Activated effector memory CD4-positive, alpha-beta T cell treated with Interleukin-2 at 50 U/mL for 16 hours (primary cell): ENCODE data around the gene LAMP5.

Source experiments
- DNase-seq: peaks from one replicate; pipeline ENCODE4 v3.0.0-alpha.2; 2020

LAMP5 gene

GRCh38 chr20:9501473-9501872, 12.9 kb upstream of the LAMP5 start:
- DNase-seq = no peak

- DNase-seq = no peak
Measured at GRCh38 chr20:9503526-9504245, 10.7 kb upstream of the LAMP5 start.

GRCh38 chr20:9506280-9506821, 8.0 kb upstream of the LAMP5 start:
- no peak for DNase-seq

- DNase-seq = no peak
Measured at GRCh38 chr20:9506964-9507369, 7.4 kb upstream of the LAMP5 start.

- DNase-seq = no peak
Measured at GRCh38 chr20:9507544-9508239, 6.7 kb upstream of the LAMP5 start.

GRCh38 chr20:9508240-9508661, 6.1 kb upstream of the LAMP5 start:
- DNase-seq = no peak

GRCh38 chr20:9508696-9509178, 5.7 kb upstream of the LAMP5 start:
- DNase-seq = no peak

GRCh38 chr20:9509246-9509645, 5.1 kb upstream of the LAMP5 start:
- no peak for DNase-seq

- no peak for DNase-seq
Measured at GRCh38 chr20:9510911-9511310, 3.5 kb upstream of the LAMP5 start.

GRCh38 chr20:9514072-9514460, 324 bp upstream of the LAMP5 start:
- DNase-seq = no peak

- no peak for DNase-seq
Measured at GRCh38 chr20:9515214-9515585, 810 bp downstream of the LAMP5 start.

- DNase-seq = no peak
Measured at GRCh38 chr20:9515741-9516233, 1.4 kb downstream of the LAMP5 start.

GRCh38 chr20:9516234-9516871, 2.0 kb downstream of the LAMP5 start:
- DNase-seq = no peak

GRCh38 chr20:9517297-9518162, 3.1 kb downstream of the LAMP5 start:
- no peak for DNase-seq

- no peak for DNase-seq
Measured at GRCh38 chr20:9518576-9519175, 4.3 kb downstream of the LAMP5 start.

GRCh38 chr20:9520086-9520485, 5.7 kb downstream of the LAMP5 start:
- DNase-seq = no peak

- DNase-seq = no peak
Measured at GRCh38 chr20:9523636-9524035, 9.2 kb downstream of the LAMP5 start.

GRCh38 chr20:9531581-9531980, 17.2 kb downstream of the LAMP5 start:
- no peak for DNase-seq

GRCh38 chr20:9532069-9532838, 17.9 kb downstream of the LAMP5 start:
- DNase-seq = no peak

- no peak for DNase-seq
Measured at GRCh38 chr20:9534025-9534424, 19.6 kb downstream of the LAMP5 start.

- DNase-seq = no peak
Measured at GRCh38 chr20:9535449-9535848, 21.1 kb downstream of the LAMP5 start.
